HG02623 (cell line): Measurements from ENCODE around the gene TMPRSS6.
"Not testable (repeated sequence)": the region's sequence is repeated elsewhere in the genome, so short reads cannot be mapped to it uniquely, and the experiment has no call there.

Source experiments
- ATAC-seq: cut with Tn5 transposase; IDR thresholded peaks from one replicate; pipeline ENCODE4 v1.9.1; 2021; ENCODE audit warnings: moderate library complexity; ENCODE audit not compliant: unreplicated experiment

Gene TMPRSS6

DNA sequence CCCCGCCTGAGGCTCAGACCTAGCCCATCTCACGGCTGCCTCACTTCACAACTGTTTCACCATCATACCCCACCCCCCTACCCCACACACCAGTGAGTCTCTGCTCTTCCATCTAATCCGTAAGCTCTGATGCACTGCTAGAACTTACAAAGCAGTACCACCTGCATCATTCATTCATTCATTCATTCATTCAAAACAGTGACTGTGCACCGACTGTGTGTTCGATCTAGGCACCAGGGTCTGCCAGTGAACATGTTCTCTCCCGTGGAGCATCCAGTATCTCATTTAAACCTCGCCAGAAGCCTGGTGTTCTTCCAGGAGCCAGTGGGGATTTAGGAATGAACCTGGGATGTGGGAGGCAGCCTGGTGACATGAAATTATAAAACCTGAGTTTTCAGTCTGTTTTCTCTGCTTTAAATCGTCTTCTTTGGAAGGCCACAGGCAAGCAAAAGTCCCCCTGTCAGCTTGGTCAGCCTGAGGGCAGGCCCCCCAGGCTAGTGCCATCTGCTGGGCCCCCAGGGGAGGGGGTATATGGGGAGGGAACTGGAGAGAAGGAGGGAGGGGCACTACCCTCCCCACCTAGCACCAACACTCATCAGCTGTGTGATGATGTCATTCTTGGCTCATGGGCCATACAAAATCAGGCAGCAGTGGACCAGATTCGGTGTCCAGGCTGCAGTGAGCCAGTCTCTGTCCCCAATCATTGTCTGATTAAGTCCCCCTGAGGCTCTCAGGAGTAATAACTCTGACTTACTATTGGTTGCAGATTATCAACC, 18.4 kb downstream of the TMPRSS6 start:
- ATAC-seq: no peak

DNA sequence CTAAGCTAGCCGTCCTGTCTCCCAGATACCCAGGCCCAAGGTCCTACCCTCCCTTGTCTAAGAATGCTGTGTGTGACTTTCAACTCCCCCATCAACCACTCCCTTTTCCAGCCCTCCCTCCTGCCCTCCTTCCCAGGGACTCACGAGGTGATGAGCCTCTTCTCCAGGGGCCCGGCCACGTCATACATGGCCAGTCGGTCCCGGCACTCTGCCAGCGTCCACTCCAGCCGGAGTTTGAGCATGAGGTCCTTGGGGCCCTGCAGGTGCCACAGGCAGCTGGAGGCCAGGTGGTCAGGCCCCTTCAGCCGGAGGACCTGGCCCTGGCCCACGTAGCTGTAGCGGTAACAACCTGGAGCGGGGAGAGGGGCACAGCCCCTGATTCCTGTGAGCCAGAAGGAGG, 20.1 kb downstream of the TMPRSS6 start:
- no peak for ATAC-seq

DNA sequence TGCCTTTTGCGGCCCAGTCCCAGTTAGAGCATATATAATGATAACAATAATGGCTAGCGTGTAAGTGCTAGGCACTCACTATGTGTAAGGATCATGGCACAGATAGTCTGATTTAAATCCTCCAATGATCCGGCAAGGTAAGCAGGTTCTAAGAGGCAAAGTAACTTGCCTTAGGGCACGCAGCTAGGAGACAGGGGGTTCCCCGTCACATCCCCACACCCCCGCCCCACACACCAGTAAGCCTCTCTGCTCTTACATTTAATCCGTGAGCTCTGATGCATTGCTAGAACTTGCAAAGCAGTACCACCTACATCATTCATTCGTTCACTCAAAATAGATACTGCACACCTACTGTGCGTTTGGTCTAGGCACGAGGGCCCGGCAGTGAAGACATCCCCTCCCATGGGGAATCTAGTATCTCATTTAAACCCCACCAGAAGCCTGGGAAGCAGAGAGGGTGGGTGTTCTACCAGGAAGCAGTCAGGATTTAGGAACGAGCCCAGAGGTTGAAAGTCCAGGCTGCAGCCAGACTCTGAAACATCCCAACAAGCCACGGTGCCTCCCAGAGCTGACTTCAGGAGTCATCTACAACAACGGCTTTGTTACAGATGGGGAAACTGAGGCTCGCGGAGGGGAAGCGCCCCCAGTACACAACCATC, 20.6 kb downstream of the TMPRSS6 start:
- ATAC-seq: no peak

DNA sequence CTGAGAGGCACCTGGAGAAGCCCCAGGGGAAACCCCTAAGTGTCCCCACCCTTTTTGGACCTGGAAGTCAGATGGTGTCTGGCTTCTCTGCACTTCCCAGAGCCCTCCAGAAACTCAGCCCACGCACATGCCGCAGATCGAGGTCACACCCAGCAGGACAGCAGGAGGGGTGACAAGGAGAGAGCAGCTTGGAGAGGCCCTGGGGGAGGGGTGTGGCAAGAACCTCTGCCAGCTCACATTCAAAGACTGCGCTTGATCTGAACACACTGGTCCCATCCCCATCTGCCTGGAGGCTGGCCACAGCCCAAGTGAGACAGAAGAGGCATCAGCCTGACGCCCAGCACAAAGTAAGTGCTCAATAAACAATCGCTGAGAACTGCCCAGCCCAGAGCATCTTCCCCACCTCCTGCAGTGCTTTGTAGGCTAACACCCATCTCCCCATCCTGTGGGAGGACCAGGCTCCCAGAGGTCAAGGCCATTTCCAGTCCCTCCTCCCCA, 21.4 kb downstream of the TMPRSS6 start:
- no peak for ATAC-seq

DNA sequence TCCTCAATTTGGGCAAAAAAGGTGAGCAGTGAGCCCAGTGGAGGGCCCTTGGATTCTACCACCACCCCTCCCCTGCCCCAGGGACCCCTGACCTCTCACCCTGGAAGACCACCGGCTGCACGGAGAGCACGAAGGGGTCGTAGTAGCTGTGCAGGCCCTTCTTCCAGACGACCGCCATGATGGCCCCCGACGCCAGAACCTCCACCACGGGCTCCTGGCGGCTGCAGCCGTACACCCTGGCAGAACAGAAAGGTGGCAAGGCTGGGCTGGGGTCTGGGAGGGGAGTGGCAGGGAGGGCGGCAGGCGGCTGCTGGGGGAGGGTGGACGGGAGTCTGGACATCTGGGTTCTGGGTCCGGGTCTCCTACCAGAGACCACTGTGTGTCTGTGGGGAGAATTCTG, 23.3 kb downstream of the TMPRSS6 start:
- ATAC-seq: no peak

DNA sequence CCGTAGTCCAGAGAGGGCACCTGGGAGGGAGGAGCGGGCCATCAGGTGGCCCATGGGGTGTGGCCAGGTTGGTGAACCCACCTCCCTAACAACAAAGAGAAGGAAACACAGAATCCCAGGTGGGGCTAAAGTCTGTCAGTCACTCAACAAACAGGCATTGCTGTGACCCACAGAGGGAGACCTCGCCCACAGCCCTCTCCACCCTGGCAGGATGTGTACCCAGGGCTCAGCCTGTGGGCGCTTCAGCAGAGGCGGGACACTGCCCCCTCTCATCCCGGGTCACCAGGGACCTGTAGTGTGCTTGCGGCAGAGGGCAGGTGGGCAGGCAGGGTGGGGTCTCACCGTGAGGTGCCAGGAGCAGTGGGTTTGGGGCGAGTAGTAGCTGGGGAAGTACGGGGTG, 25.1 kb downstream of the TMPRSS6 start:
- ATAC-seq: no peak

DNA sequence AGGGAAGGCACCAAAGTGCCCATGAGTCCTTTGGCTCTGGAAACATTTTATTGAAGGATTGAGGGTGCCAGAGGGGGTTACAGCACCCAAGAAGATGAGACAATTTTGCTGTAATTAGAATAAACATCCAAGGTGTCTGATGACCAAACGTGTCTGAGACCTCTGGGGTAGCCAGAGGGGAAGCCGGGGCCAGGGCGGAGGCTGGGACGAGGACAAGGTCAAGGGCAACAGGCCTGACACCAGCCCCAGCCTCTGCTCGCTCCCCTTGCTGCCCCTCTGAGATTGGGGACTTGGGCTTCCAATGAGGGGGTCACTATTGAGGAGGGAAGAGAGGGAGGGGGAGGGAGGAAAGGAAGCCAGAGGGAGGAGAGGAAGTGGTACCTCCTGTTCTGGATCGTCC, 25.6 kb downstream of the TMPRSS6 start:
- no peak for ATAC-seq

DNA sequence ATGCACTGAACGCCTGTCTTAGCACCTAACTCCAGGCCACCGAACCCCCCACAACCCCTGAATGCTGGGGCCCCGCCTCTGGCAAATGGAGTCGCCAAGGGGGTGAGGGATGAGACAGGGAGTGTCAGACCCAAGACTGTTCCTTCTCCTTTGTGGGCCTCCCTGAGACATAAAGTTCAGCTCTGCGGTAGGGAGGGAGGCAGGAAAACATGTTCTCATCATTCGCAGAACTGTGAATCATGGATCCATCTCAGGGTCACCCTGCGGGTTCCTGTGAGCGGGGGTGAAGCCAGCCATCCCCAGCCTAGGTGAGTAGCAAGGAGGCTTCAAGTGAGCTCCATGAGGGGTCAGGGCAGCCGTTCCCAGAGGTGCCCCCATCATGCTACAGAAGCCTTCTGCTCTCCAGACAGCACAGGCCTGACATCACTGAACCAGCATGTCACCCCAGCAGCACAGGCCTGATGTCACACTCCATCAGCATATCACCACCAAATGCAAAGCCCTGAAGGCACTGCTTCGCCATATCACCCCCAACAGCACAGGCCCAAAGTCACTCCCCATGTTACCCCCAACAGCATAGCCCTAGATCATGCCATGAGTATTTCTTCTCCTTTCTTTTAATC, 27.2 kb downstream of the TMPRSS6 start:
- ATAC-seq: no peak

DNA sequence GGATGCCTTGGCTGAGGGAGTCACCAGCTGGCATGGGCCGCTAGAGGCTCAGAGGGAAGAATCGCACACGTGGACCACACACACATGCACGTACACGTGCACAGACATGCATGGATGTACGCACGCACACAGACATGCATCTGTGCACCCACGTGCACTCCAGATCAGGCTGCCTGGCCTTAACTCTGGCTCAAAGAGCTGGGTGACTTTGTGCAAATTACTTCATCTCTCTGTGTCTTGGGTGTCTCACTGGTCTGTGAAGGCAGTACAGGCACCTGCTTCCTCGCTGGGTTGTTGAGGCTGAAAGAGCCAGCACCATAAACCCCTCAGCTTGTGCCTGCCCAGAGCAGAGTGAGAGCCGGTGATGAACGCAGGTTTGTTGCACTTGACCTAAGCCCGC, 28.7 kb downstream of the TMPRSS6 start:
- ATAC-seq: no peak

DNA sequence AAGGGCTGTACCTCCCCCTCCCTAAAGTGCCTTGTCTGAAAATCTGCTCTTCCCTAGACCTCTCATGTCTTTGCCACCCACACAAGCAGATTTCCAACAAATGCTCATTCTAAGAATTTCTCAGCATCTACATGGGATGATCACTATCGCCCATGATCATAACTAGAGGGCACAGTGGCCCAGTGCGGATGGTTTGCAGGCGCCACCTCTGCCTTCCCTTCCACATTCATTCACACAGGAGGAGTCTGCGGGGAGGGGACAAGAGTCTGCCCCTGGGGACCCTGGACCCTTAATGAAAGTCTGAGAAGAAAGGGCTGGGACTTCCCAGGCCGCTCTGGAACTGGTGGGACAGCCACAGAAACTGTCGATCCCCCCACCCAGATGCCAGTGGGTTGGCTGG, 29.1 kb downstream of the TMPRSS6 start:
- no peak for ATAC-seq

DNA sequence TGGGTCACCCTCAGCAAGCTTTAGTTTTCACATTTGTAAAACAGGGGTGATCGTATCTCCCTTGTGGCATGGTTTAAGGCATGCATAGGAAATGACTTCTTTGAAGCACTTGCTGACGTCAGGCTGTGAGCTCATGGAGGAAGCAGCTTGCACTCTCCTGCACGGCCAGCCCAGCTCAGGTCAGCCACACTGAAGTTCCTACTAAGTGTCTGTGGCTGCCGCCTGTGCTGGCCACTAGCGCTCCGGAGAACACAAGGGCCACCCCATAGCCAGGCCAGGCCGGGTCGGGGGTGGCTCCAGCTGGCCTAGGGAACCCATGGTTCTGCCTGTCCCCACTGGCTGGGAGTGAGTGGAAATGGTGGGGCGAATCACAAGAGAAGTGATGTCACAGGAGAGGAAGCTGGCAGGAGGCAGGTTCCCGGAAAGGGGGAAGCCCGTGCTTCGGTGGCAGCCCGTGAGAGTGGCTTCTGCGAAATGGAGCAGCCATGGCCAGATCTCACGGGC, 29.8 kb downstream of the TMPRSS6 start:
- ATAC-seq: no peak

DNA sequence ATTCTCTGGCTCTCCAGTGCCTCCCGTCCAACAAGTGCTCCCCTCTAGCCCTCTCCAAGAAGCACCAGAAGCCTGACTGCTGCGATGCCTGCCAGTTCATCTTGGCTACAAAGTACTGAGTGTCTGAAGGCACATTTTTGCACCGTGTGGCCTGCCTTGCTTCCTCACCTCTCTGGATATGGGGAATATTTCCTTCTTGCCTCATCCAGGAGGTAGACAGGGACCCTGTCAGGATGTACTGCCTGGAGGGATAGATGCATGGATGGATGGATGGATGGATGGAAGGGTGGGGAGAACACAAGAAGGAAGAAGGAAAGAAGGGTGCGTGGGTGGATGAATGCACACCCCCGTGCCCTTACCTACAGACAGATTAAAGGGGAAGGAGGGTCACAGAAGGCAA, 30.4 kb downstream of the TMPRSS6 start:
- ATAC-seq: no peak

DNA sequence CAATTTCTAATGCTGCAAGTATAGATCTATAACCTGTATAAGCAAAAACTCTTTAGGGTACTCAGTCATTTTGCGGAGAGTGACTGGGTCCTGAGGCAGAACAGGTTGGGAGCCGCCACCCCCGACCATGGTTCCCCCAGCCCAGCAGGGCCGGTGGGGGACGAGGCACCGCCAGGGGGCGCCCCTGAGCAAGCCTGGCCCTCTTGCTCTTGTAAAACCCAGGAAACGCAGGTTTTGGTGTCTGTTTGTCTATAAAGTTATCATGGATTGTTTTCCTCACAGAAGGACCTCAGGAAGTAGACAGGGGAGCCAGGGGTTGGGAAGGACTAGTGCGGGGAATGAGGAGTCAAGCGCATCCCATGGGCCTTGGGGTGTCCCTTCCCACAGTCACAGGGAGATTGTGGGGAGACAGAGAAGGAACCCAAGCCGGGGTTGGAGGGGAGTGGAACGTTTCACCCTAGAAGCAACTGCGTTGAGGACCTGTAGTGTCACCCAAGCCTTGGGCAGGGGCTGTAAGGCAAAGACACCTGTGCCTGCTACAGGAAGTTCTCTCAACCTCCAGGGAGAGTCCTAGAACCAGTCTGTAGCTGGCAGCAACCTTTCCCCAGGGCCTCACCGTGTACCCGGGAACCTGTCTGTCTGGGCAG, 31.6 kb downstream of the TMPRSS6 start:
- no peak for ATAC-seq

DNA sequence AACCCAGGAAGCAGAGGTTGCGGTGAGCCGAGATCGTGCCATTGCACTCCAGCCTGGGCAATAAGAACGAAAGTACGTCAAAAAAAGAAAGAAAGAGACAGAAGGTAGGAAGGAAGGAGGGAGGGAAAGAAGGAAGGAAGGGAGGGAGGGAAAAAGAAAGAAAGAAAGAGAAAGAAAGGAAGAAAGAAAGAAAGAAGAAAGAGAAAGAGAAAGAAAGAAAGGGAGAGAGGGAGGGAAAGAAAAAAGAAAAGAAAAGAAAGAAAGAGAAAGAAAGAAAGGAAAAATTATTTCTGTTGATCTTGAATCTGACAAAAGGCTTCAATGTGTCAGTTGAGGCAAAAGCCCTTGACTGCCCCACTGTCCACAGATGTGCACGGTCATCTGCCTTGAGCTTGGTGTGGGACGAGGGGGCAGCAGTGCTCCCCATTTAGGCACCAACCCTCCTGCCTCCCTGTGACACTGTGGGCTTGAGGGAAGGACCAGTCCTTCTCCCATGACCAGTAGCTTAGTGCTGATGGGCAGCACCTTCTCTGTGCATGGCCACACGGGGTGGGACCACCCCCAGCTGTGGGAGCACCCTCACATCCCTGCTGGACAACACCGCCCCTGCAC, 33.6 kb downstream of the TMPRSS6 start:
- ATAC-seq: no peak

DNA sequence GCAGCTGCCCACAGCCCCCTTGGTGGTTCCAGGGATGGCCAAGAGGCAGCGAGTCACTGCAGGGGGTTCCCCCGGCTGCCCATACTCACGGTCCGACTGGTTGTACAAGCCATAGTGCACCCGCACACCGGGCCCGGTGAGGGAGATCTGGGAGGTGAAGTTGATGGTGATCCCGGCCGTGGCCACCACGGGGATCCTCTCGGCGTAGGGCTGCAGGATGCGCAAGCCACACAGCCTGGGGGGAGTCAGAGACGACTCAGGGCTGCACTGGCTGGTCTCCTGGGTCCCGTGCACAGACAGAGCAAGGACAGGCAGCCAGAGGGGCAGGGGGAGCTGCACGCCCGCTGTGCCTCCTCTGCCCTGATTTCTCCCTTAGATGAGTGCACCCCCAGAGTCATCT, 34.5 kb downstream of the TMPRSS6 start:
- ATAC-seq: no peak

DNA sequence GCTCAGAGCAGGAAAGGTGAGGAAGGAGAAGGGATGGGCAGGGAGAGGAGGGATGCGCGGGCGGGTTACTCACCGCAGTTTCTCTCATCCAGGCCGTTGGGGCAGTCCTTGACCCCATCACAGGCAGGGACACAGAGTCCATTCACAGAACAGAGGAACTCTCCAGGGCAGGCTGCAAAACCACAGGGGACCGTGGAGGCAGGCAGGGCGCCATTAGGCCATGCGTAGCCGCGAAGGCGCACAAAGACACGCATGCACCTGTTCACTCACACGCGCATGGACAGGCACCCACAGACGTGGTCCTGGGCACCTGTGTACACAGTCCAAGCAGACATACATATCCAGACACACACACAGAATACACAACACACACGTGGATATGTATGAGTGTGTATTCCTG, 35.0 kb downstream of the TMPRSS6 start:
- ATAC-seq: no peak

DNA sequence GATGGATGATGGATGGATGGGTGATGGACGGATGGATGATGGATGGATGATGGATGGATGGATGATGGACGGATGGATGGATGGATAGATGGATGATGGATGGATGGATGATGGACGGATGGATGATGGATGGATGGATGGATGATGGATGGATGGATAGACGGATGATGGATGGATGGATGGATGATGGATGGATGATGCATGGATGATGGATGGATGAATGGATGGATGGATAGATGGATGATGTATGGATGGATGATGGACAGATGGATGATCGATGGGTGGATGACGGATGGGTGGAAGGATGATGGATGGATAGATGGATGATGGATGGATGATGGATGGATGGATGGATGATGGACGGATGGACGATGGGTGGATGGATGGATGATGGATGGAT, 36.8 kb downstream of the TMPRSS6 start:
- no peak for ATAC-seq

DNA sequence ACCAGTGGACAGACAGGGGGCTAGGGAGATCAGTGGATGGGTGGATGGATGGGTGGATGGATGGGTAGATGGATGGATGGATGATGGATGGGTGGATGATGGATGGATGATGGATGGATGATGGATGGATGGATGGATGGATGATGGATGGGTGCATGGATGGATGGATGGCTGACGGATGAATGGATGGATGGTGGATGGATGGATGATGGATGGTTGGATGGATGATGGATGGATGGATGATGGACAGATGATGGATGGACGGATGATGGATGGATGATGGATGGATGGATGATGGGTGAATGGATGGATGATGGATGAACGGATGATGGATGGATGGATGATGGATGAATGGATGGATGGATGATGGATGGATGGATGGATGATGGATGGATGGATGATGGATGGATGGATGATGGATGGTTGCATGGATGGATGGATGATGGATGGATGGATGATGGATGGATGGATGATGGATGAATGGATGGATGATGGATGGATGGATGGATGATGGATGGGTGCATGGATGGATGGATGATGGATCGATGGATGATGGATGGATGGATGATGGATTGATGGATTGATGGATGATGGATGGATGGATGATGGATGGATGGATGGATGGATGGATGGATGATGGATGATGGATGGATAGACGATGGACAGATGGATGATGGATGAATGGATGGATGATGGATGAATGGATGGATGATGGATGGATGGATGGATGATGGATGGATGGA, 37.5 kb downstream of the TMPRSS6 start:
- not testable (repeated sequence) for ATAC-seq

DNA sequence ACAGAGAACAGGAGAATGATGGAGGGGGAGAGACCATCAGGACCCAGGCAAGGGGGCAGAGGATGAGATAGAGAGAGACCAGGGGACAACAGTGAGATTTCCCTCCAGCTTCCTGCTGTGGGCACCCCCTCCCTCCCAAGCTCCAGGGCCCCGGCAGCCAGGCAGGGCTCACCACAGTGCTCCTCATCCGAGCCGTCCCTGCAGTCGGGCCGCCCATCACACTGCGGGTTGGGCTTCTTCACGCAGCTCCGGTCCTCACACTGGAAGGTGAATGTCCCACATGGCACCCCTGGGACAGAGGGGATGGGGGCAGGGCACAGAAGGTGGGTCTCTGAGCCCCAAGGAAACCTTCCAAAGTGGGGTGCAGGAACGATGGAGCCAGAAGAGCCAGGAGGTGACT, 38.8 kb downstream of the TMPRSS6 start:
- ATAC-seq: no peak

DNA sequence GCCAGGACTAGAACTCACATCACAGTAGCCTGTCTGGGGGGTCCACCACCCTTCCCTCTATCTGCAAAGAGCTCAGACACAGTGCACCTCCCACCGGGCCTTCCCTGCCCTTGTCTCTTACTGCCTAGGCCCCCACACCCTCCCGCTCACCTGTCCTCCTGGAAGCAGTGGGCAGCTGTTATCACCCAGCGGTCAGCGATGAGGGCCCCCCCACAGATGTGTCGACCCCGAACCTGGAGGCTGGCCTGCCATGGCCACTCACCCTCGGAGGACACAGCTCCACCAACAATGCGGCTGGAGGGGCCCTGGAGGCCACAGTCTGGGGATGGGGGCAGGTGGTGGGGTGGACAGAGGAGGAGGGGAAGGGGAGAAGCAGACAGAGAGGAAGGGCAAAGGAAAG, 39.2 kb downstream of the TMPRSS6 start:
- ATAC-seq: no peak
